OCI-LY7 (cell line): ENCODE measurements around the gene RREB1. TPM values are rescaled to one million over a fixed set of nuclear protein-coding genes. Genes with fewer than 3 reads are reported as not detected.

ENCODE experiments used
- BruUV-seq: library from RNA; stranded (reverse); fragments of 400-500 nt; replicated peaks from 2 replicates; lab custom pipeline; 2021; lab: Mats Ljungman, UMichigan
- CTCF ChIA-PET: fragments of 300-600 bp; sonication (Branson Sonifier 250); formaldehyde crosslinking; loops from one replicate; lab custom pipeline; 2022; ENCODE audit warnings: antibody characterized with exemption; ENCODE audit not compliant: unreplicated experiment; lab: Charles Lee
- POLR2A ChIA-PET: fragments of 300-600 bp; sonication (Branson Sonifier 250); formaldehyde crosslinking; loops from one replicate; lab custom pipeline; 2022; ENCODE audit warnings: antibody characterized with exemption; lab: Charles Lee
- DNase-seq: peaks from one replicate; pipeline ENCODE4 v3.0.0-alpha.2; 2015; ENCODE audit warnings: low spot score
- H2AFZ ChIP-seq: fragments of 200-600 bp; sonication (generic), shearing (Covaris generic); 2 replicates; pipeline ENCODE4 v1.6.1; 2014; ENCODE audit warnings: mild to moderate bottlenecking, antibody characterized with exemption, low read length, moderate library complexity
- H3K27ac ChIP-seq: fragments of 200-600 bp; sonication (generic); 2 replicates; pipeline ENCODE4 v1.5.1; 2014; ENCODE audit warnings: mixed run types, low read depth, mild to moderate bottlenecking, moderate library complexity, low read length, inconsistent platforms; ENCODE audit not compliant: poor library complexity, severe bottlenecking
- H3K36me3 ChIP-seq: fragments of 200-600 bp; sonication (generic); 2 replicates; pipeline ENCODE4 v1.6.1; 2014; ENCODE audit warnings: mild to moderate bottlenecking, antibody characterized with exemption, low read length, moderate library complexity, mixed read lengths; ENCODE audit not compliant: insufficient read depth
- H3K4me1 ChIP-seq: fragments of 200-600 bp; sonication (generic); 2 replicates; pipeline ENCODE4 v1.5.1; 2014; ENCODE audit warnings: mild to moderate bottlenecking, low read length; ENCODE audit not compliant: insufficient read depth, poor library complexity, severe bottlenecking
- H3K4me2 ChIP-seq: fragments of 200-600 bp; sonication (generic); 2 replicates; pipeline ENCODE4 v1.6.1; 2014; ENCODE audit warnings: mild to moderate bottlenecking, low read length
- H3K4me3 ChIP-seq: fragments of 200-600 bp; sonication (generic); 2 replicates; pipeline ENCODE4 v1.5.1; 2014; ENCODE audit warnings: mild to moderate bottlenecking, low read depth, low read length; ENCODE audit not compliant: poor library complexity, severe bottlenecking
- H3K79me2 ChIP-seq: fragments of 200-600 bp; sonication (generic); 2 replicates; pipeline ENCODE4 v1.6.1; 2016; ENCODE audit warnings: low read depth, mild to moderate bottlenecking, low read length, moderate library complexity, mixed read lengths; ENCODE audit not compliant: insufficient read depth
- H3K9me2 ChIP-seq: fragments of 200-600 bp; sonication (generic); 2 replicates; pipeline ENCODE4 v1.6.1; 2016; ENCODE audit warnings: mild to moderate bottlenecking, low read length, mixed read lengths; ENCODE audit not compliant: insufficient read depth
- H3K9me3 ChIP-seq: fragments of 200-600 bp; sonication (generic); 2 replicates; pipeline ENCODE4 v1.6.1; 2014; ENCODE audit warnings: mild to moderate bottlenecking, mixed run types, low read length, mixed read lengths
- H4K20me1 ChIP-seq: fragments of 200-600 bp; sonication (generic); 2 replicates; pipeline ENCODE4 v1.6.1; 2014; ENCODE audit warnings: mild to moderate bottlenecking, antibody characterized with exemption, low read length, moderate library complexity, mixed read lengths; ENCODE audit not compliant: insufficient read depth
- CTCF ChIP-seq: fragments of 200-600 bp; sonication (generic); conservative IDR thresholded peaks from 2 replicates; pipeline ENCODE4 v1.5.1; 2014; ENCODE audit warnings: mild to moderate bottlenecking, antibody characterized with exemption, low read length, moderate library complexity, mixed read lengths
- EZH2phosphoT487 ChIP-seq: fragments of 200-600 bp; sonication (generic); IDR thresholded peaks from 2 replicates; pipeline ENCODE4 v1.6.1; 2018; ENCODE audit warnings: low read depth, borderline replicate concordance, mild to moderate bottlenecking, mixed run types, antibody characterized with exemption, low read length, moderate library complexity, mixed read lengths
- intact Hi-C: fragments of 100-400 bp; cut with micrococcal nuclease; formaldehyde crosslinking; loops from one replicate; pipeline ENCODE4 v1.10.0; 2022; ENCODE audit not compliant: unreplicated experiment
- total RNA-seq, 2 experiments: library from RNA; depleted of rRNA in 1 of 2; stranded (reverse); fragments of >200 nt in 1 of 2; shearing (Covaris generic) in 1 of 2; gene quantifications; 2 replicates each; pipeline ENCODE4 v1.2.3, GENCODE V29; 2014 to 2022

Gene RREB1
- total RNA-seq, 2 experiments from 2014 or later: 4.4 to 7.1 TPM

GRCh38 chr6:7142918-7143475 lies 35.2 kb downstream of the RREB1 start:
- no peak for TF ChIP-seq CTCF
- TF ChIP-seq EZH2phosphoT487: no peak
- Histone ChIP-seq H2AFZ (no peak overlapping the region), H3K9me2 (no peaks in the 10 kb centered on the region), H3K4me2 (no peak overlapping the region), H3K79me2 (no peaks in the 10 kb centered on the region), H3K9me3 (no peaks in the 10 kb centered on the region), H3K4me1 (peaks cover 32% of the 10 kb centered on the region), H3K27ac (no peak overlapping the region), H3K4me3 (no peak overlapping the region), H3K36me3 (no peaks in the 10 kb centered on the region), H4K20me1 (peaks cover 26% of the 10 kb centered on the region)
- DNase-seq: no peak
- intact Hi-C loops: no loop called here
- POLR2A ChIA-PET: interaction anchor here (0.7 kb wide), 1 partner anchor 47 kb away, joined by 4 read pairs; no protein-coding TSS in a partner anchor
- BruUV-seq: no TSS peak
- CTCF ChIA-PET: no interaction called here

- no peak overlapping the region for H3K4me3 ChIP-seq
- DNase-seq: no peak
- intact Hi-C loops: no loop called here
- H3K36me3 ChIP-seq: no peaks in the 10 kb centered on the region
- no TSS peak for BruUV-seq
- CTCF ChIA-PET: no interaction called here
- POLR2A ChIA-PET: interaction anchor here (0.7 kb wide), 2 partner anchors 48 to 803 kb away, joined by 4 read pairs; no protein-coding TSS in a partner anchor
- TF ChIP-seq EZH2phosphoT487: no peak
- 0 out of 2 replicates have a peak, but pooled peaks have one; percentile 14 for TF ChIP-seq CTCF
- H3K4me2 ChIP-seq: no peak overlapping the region
- no peak overlapping the region for H3K27ac ChIP-seq
- H2AFZ ChIP-seq: no peak overlapping the region
- no peaks in the 10 kb centered on the region for H3K9me3 ChIP-seq
- peaks cover 21% of the 10 kb centered on the region for H4K20me1 ChIP-seq
- H3K79me2 ChIP-seq: no peaks in the 10 kb centered on the region
- H3K9me2 ChIP-seq: no peaks in the 10 kb centered on the region
- H3K4me1 ChIP-seq: peaks cover 26% of the 10 kb centered on the region
Measured at GRCh38 chr6:7143476-7143974, 35.8 kb downstream of the RREB1 start.
